ENCODE results near the gene DESI2.

The DESI2 gene

DNA sequence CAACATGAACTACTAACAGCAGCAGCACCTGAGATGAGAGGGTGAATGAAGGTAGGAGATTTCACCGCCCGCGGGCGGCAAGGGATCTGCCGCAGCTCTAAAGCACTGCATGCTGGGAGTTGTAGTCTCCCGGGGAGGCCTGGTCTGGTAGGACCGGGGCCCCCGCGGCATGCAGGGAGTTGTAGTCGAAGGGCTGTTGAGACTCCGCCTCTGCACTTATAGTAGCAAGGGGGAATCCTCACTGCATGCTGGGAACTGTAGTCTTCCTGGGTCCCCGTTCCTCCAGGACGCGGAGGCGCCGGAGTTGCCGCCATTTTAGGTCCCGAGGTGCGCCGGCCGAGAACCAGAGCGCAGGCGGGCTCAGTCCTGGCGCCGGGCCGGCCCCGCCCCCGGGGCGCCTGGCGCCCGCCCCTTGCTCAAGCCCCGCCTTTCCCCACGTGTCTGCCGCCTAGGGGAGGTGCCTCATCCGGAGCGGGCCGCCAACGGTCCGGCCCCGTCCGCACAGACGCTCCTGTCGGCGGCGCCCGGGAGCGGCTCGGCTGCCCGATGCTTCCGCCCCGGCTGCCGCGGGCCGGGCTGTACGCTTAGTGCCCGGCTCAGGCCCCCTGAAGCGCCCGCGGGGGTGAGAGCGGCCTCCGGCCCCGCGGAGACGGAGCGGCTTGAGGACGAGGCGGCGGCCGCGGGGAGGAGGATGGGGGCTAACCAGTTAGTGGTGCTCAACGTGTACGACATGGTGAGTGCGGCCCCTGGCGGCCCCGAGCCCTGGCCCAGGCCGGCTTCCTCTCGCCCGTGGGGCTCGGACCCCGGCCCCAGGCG lies at the start of gene DESI2 (continued):
- TF ChIP-seq ZNF830 (tag by site-specific recombination; IDR thresholded peaks at IDR 0.05; ENCODE audit: low read depth) (no peak), SCRT1 (tag by site-specific recombination; IDR thresholded peaks at IDR 0.05; ENCODE audit: borderline replicate concordance) (no peak), MYNN (tag by site-specific recombination; IDR thresholded peaks at IDR 0.05; ENCODE audit: borderline replicate concordance) (no peak), GLIS1 (tag by site-specific recombination; IDR thresholded peaks at IDR 0.05) (peak; percentile 38; the same call in 1 of the 2 replicates), MEIS1 (CRISPR knock-in tag; IDR thresholded peaks at IDR 0.05; ENCODE audit: borderline replicate concordance) (no peak), KLF10 (tag by site-specific recombination; IDR thresholded peaks at IDR 0.05) (peak; percentile 75), ZNF548 (tag by site-specific recombination; IDR thresholded peaks at IDR 0.05) (no peak), BCL11A (tag by site-specific recombination; IDR thresholded peaks at IDR 0.05; ENCODE audit: low read depth) (no peak), SP2 (tag by site-specific recombination; IDR thresholded peaks at IDR 0.05) (peak; percentile 71), ZNF677 (tag by site-specific recombination; IDR thresholded peaks at IDR 0.05) (0 out of 2 replicates have a peak, but pooled peaks have one; percentile 50), ZNF214 (tag by site-specific recombination; IDR thresholded peaks at IDR 0.05; ENCODE audit: borderline replicate concordance) (no peak), ZNF140 (tag by site-specific recombination; IDR thresholded peaks at IDR 0.05) (no peak), BCL11B (tag by site-specific recombination; IDR thresholded peaks at IDR 0.05; ENCODE audit: low read depth) (no peak), ZNF843 (tag by site-specific recombination; IDR thresholded peaks at IDR 0.05) (peak; percentile 25; the same call in 1 of the 2 replicates), ZNF837 (tag by site-specific recombination; IDR thresholded peaks at IDR 0.05) (0 out of 2 replicates have a peak, but pooled peaks have one; percentile 8), ZFP69B (tag by site-specific recombination; IDR thresholded peaks at IDR 0.05) (peak; percentile 46; the same call in 1 of the 2 replicates), ZNF670 (tag by site-specific recombination; IDR thresholded peaks at IDR 0.05; ENCODE audit: low read depth) (no peak), ZNF747 (tag by site-specific recombination; IDR thresholded peaks at IDR 0.05) (no peak), ZNF501 (tag by site-specific recombination; IDR thresholded peaks at IDR 0.05) (no peak; the same call in 1 of the 2 replicates)
- TF ChIP-seq, protein P1, sequence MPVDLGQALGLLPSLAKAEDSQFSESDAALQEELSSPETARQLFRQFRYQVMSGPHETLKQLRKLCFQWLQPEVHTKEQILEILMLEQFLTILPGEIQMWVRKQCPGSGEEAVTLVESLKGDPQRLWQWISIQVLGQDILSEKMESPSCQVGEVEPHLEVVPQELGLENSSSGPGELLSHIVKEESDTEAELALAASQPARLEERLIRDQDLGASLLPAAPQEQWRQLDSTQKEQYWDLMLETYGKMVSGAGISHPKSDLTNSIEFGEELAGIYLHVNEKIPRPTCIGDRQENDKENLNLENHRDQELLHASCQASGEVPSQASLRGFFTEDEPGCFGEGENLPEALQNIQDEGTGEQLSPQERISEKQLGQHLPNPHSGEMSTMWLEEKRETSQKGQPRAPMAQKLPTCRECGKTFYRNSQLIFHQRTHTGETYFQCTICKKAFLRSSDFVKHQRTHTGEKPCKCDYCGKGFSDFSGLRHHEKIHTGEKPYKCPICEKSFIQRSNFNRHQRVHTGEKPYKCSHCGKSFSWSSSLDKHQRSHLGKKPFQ (tag by site-specific recombination; IDR thresholded peaks at IDR 0.05) = no peak
- TF ChIP-seq, protein P2, sequence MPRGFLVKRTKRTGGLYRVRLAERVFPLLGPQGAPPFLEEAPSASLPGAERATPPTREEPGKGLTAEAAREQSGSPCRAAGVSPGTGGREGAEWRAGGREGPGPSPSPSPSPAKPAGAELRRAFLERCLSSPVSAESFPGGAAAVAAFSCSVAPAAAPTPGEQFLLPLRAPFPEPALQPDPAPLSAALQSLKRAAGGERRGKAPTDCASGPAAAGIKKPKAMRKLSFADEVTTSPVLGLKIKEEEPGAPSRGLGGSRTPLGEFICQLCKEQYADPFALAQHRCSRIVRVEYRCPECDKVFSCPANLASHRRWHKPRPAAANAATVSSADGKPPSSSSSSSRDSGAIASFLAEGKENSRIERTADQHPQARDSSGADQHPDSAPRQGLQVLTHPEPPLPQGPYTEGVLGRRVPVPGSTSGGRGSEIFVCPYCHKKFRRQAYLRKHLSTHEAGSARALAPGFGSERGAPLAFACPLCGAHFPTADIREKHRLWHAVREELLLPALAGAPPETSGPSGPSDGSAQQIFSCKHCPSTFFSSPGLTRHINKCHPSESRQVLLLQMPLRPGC (tag by site-specific recombination; IDR thresholded peaks at IDR 0.05) = peak; percentile 53; the same call in 1 of the 2 replicates
- TF ChIP-seq, protein P3, sequence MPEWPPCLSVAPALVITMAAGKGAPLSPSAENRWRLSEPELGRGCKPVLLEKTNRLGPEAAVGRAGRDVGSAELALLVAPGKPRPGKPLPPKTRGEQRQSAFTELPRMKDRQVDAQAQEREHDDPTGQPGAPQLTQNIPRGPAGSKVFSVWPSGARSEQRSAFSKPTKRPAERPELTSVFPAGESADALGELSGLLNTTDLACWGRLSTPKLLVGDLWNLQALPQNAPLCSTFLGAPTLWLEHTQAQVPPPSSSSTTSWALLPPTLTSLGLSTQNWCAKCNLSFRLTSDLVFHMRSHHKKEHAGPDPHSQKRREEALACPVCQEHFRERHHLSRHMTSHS (tag by site-specific recombination; IDR thresholded peaks at IDR 0.05) = no peak
- TF ChIP-seq, protein P4, sequence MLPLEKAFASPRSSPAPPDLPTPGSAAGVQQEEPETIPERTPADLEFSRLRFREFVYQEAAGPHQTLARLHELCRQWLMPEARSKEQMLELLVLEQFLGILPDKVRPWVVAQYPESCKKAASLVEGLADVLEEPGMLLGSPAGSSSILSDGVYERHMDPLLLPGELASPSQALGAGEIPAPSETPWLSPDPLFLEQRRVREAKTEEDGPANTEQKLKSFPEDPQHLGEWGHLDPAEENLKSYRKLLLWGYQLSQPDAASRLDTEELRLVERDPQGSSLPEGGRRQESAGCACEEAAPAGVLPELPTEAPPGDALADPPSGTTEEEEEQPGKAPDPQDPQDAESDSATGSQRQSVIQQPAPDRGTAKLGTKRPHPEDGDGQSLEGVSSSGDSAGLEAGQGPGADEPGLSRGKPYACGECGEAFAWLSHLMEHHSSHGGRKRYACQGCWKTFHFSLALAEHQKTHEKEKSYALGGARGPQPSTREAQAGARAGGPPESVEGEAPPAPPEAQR (tag by site-specific recombination; IDR thresholded peaks at IDR 0.05) = no peak
- TF ChIP-seq, protein P5, sequence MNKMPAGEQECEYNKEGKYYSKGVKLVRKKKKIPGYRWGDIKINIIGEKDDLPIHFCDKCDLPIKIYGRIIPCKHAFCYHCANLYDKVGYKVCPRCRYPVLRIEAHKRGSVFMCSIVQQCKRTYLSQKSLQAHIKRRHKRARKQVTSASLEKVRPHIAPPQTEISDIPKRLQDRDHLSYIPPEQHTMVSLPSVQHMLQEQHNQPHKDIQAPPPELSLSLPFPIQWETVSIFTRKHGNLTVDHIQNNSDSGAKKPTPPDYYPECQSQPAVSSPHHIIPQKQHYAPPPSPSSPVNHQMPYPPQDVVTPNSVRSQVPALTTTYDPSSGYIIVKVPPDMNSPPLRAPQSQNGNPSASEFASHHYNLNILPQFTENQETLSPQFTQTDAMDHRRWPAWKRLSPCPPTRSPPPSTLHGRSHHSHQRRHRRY (tag by site-specific recombination; IDR thresholded peaks at IDR 0.05) = no peak
- TF ChIP-seq, protein P6, sequence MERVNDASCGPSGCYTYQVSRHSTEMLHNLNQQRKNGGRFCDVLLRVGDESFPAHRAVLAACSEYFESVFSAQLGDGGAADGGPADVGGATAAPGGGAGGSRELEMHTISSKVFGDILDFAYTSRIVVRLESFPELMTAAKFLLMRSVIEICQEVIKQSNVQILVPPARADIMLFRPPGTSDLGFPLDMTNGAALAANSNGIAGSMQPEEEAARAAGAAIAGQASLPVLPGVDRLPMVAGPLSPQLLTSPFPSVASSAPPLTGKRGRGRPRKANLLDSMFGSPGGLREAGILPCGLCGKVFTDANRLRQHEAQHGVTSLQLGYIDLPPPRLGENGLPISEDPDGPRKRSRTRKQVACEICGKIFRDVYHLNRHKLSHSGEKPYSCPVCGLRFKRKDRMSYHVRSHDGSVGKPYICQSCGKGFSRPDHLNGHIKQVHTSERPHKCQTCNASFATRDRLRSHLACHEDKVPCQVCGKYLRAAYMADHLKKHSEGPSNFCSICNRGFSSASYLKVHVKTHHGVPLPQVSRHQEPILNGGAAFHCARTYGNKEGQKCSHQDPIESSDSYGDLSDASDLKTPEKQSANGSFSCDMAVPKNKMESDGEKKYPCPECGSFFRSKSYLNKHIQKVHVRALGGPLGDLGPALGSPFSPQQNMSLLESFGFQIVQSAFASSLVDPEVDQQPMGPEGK (tag by site-specific recombination; IDR thresholded peaks at IDR 0.05) = peak; percentile 87
- TF ChIP-seq, protein P7, sequence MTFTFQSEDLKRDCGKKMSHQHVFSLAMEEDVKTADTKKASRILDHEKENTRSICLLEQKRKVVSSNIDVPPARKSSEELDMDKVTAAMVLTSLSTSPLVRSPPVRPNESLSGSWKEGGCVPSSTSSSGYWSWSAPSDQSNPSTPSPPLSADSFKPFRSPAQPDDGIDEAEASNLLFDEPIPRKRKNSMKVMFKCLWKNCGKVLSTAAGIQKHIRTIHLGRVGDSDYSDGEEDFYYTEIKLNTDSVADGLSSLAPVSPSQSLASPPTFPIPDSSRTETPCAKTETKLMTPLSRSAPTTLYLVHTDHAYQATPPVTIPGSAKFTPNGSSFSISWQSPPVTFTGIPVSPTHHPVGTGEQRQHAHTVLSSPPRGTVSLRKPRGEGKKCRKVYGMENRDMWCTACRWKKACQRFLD (tag by site-specific recombination; IDR thresholded peaks at IDR 0.05) = no peak
- TF ChIP-seq, protein P8, sequence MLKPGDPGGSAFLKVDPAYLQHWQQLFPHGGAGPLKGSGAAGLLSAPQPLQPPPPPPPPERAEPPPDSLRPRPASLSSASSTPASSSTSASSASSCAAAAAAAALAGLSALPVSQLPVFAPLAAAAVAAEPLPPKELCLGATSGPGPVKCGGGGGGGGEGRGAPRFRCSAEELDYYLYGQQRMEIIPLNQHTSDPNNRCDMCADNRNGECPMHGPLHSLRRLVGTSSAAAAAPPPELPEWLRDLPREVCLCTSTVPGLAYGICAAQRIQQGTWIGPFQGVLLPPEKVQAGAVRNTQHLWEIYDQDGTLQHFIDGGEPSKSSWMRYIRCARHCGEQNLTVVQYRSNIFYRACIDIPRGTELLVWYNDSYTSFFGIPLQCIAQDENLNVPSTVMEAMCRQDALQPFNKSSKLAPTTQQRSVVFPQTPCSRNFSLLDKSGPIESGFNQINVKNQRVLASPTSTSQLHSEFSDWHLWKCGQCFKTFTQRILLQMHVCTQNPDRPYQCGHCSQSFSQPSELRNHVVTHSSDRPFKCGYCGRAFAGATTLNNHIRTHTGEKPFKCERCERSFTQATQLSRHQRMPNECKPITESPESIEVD (tag by site-specific recombination; IDR thresholded peaks at IDR 0.05) = no peak

All from HEK293 (cell line).